ENCODE data around the gene ISYNA1.
"Not testable (repeated sequence)": the region's sequence is repeated elsewhere in the genome, so short reads cannot be mapped to it uniquely, and the experiment has no call there.

The ISYNA1 gene

GRCh38 chr19:18418029-18418482 is 19.9 kb downstream of the ISYNA1 start:
- no peak for DNase-seq

- peak; percentile 11 to 84 (median 82) for DNase-seq
These were observed 20.5 kb downstream of the ISYNA1 start for GRCh38 chr19:18417250-18418028.

- DNase-seq = peak; percentile 29 to 93 (median 89)
These were observed 21.1 kb downstream of the ISYNA1 start for GRCh38 chr19:18416778-18417249.

GRCh38 chr19:18415178-18415867 is 22.6 kb downstream of the ISYNA1 start:
- peak in 2 of 3 experiments; percentile 93 for DNase-seq

- DNase-seq = peak in 2 of 3 experiments; percentile 77 to 93
These were observed 23.3 kb downstream of the ISYNA1 start for GRCh38 chr19:18414504-18415177.

GRCh38 chr19:18412610-18413239 is 25.2 kb downstream of the ISYNA1 start:
- no peak for DNase-seq

GRCh38 chr19:18408053-18408476 is 29.9 kb downstream of the ISYNA1 start:
- peak in 2 of 3 experiments; percentile 10 to 31 for DNase-seq

GRCh38 chr19:18406749-18407148 is 31.2 kb downstream of the ISYNA1 start:
- DNase-seq = no peak

GRCh38 chr19:18405754-18406153 is 32.2 kb downstream of the ISYNA1 start:
- DNase-seq = not testable (repeated sequence)

- DNase-seq = not testable (repeated sequence)
These were observed 35.3 kb downstream of the ISYNA1 start for GRCh38 chr19:18402455-18403248.

- DNase-seq = peak in 1 of 3 experiments; percentile 36
These were observed 36.3 kb downstream of the ISYNA1 start for GRCh38 chr19:18401580-18402112.

GRCh38 chr19:18399008-18399407 is 38.9 kb downstream of the ISYNA1 start:
- DNase-seq = no peak

GRCh38 chr19:18397242-18398202 is 40.4 kb downstream of the ISYNA1 start, which contains the start of gene LRRC25:
Gene LRRC25, minus strand, starts transcription at chr19:18397622. Its CDS starts 659 bp downstream, at chr19:18396963.
- DNase-seq = no peak

GRCh38 chr19:18396471-18397241 is 41.3 kb downstream of the ISYNA1 start:
- DNase-seq = no peak

GRCh38 chr19:18393836-18394235 is 44.1 kb downstream of the ISYNA1 start:
- DNase-seq = no peak

GRCh38 chr19:18392926-18393325 is 45.0 kb downstream of the ISYNA1 start:
- no peak for DNase-seq

- DNase-seq = no peak
These were observed 45.5 kb downstream of the ISYNA1 start for GRCh38 chr19:18392417-18392816.

- no peak for DNase-seq
These were observed 46.3 kb downstream of the ISYNA1 start for GRCh38 chr19:18391509-18392075.

Measured in NCI-H1417 (cell line).